A549 (cell line): ENCODE data around the gene KRTAP10-8. TPM values are rescaled to one million over a fixed set of nuclear protein-coding genes. Genes with fewer than 3 reads are reported as not detected.
"Not testable (repeated sequence)": the region's sequence is repeated elsewhere in the genome, so short reads cannot be mapped to it uniquely, and the experiment has no call there.

ENCODE experiments used
- ATAC-seq, 2 experiments: fragments of 200-7000 bp in 1 of 2; fragments of >200 bp in 1 of 2; cut with Nextera tagmentation in 1 of 2; cut with Tn5 transposase in 1 of 2; 3 replicates each; pipeline versions ENCODE4 v1.8.0 to v1.9.1; 2018 to 2020; ENCODE audit warnings: mild to moderate bottlenecking in 1 of 2, moderate library complexity in 1 of 2
- CTCF ChIA-PET: fragments of 300-600 bp; sonication (Branson Sonifier 250); formaldehyde crosslinking; extraction: SDS; loops from one replicate; lab custom pipeline; 2021; ENCODE audit warnings: antibody characterized with exemption, inconsistent platforms; lab: Yijun Ruan, JAX
- POLR2A ChIA-PET: fragments of 350-600 bp; formaldehyde crosslinking; extraction: SDS; loops from one replicate; lab custom pipeline; 2021; ENCODE audit warnings: antibody characterized with exemption, inconsistent platforms; lab: Yijun Ruan, JAX
- DNase-seq, 2 experiments: peaks; one replicate each; pipeline versions ENCODE4 v3.0.0 to v3.0.0-alpha.2; 2011 to 2016; ENCODE audit warnings: low read depth in 1 of 2, low spot score in 1 of 2
- FAIRE-seq: peaks from 2 replicates; lab custom pipeline; 2011; peaks lifted over from hg19 to GRCh38; lab: Jason Lieb, UNC
- H3K27ac ChIP-seq, 2 experiments: fragments of >200 bp; sonication (Bioruptor Twin); formaldehyde crosslinking; 3 replicates each; pipeline ENCODE4 v1.5.1; 2016 to 2017
- H3K4me1 ChIP-seq: fragments of >200 bp; sonication (Bioruptor Twin); formaldehyde crosslinking; 3 replicates; pipeline ENCODE4 v1.6.1; 2016
- H3K4me2 ChIP-seq: fragments of >200 bp; sonication (Bioruptor Twin); formaldehyde crosslinking; 3 replicates; pipeline ENCODE4 v1.6.1; 2016
- H3K4me3 ChIP-seq: fragments of >200 bp; sonication (Bioruptor Twin); formaldehyde crosslinking; 3 replicates; pipeline ENCODE4 v1.5.1; 2016
- H3K9me3 ChIP-seq: fragments of >200 bp; sonication (Bioruptor Twin); formaldehyde crosslinking; 3 replicates; pipeline ENCODE4 v1.6.1; 2016
- CBX8 ChIP-seq: fragments of 200-600 bp; sonication (generic); IDR thresholded peaks from 2 replicates; pipeline ENCODE4 v1.6.1; 2016
- CEBPB ChIP-seq, 2 experiments: fragments of >200 bp in 1 of 2; sonication (Bioruptor Twin) in 1 of 2; formaldehyde crosslinking in 1 of 2; IDR thresholded peaks; 2 replicates each; pipeline ENCODE4 v1.6.1; 2012 to 2016
- CHD2 ChIP-seq: fragments of 150-350 bp; IDR thresholded peaks from 2 replicates; pipeline ENCODE4 v1.6.1; 2014; ENCODE audit warnings: low read length; ENCODE audit not compliant: partially characterized antibody
- EHF ChIP-seq: fragments of 250-450 bp; sonication (Bioruptor Pico); IDR thresholded peaks from 2 replicates; pipeline ENCODE4 v1.5.0; 2020; ENCODE audit warnings: mild to moderate bottlenecking
- FOSB ChIP-seq: fragments of 250-450 bp; sonication (Bioruptor Pico); IDR thresholded peaks from 2 replicates; pipeline ENCODE4 v1.5.0; 2020; ENCODE audit warnings: mild to moderate bottlenecking, moderate library complexity
- FOSL2 ChIP-seq, 2 experiments: fragments of 450-650 bp in 1 of 2; fragments of >200 bp in 1 of 2; sonication (Bioruptor Twin) in 1 of 2; formaldehyde crosslinking; IDR thresholded peaks; 2 replicates each; pipeline versions ENCODE4 v1.5.0 to v1.6.1; 2016 to 2020; ENCODE audit warnings: mild to moderate bottlenecking in 1 of 2, moderate library complexity in 1 of 2
- HDAC2 ChIP-seq: fragments of 200-600 bp; sonication (generic); IDR thresholded peaks from 2 replicates; pipeline ENCODE4 v1.6.1; 2016
- POLR2AphosphoS2 ChIP-seq: conservative IDR thresholded peaks from 2 replicates; pipeline ENCODE4 v1.6.1; 2012; ENCODE audit warnings: low read length, improper control_type of control experiment, inconsistent platforms
- SMC3 ChIP-seq: fragments of >200 bp; sonication (Bioruptor Twin); formaldehyde crosslinking; IDR thresholded peaks from 3 replicates; pipeline ENCODE4 v1.6.1; 2018; ENCODE audit warnings: inconsistent platforms
- ZFP36 ChIP-seq: fragments of 450-650 bp; IDR thresholded peaks from 2 replicates; pipeline ENCODE4 v1.6.1; 2014; ENCODE audit warnings: borderline replicate concordance; ENCODE audit not compliant: partially characterized antibody
- ZSCAN20 ChIP-seq: fragments of 250-450 bp; sonication (Bioruptor Pico); IDR thresholded peaks from 2 replicates; pipeline ENCODE4 v1.8.0; 2022; ENCODE audit warnings: mild to moderate bottlenecking, moderate library complexity
- WGBS: methylation state at CpG from one replicate; pipeline ENCODE4 v1.1.6; 2017; ENCODE audit errors: missing lambda C conversion rate; 5-methylcytosine and 5-hydroxymethylcytosine counted together
- polyA plus RNA-seq, 4 experiments: library from polyadenylated mRNA; depleted of rRNA in 3 of 4; stranded (reverse); fragments of >200 nt; fragmentation: RNase III in 1 of 4; extraction: RNeasy Plus Mini Kit Qiagen cat#74134 plus additional on column Dnase treatment in 1 of 4; gene quantifications; 2 replicates in 3 of 4; 3 replicates in 1 of 4; pipeline ENCODE4 v1.2.3, GENCODE V29; 2011 to 2017
- TF ChIP-seq, protein P1 (sequence below): IDR thresholded peaks from 2 replicates; pipeline ENCODE4 v1.6.1; 2012; ENCODE audit warnings: low read depth, borderline replicate concordance
- TF ChIP-seq, protein P2 (sequence below): fragments of 150-350 bp; IDR thresholded peaks from 2 replicates; pipeline ENCODE4 v1.6.1; 2014; ENCODE audit warnings: low read depth, mild to moderate bottlenecking, low read length

The KRTAP10-8 gene
- polyA plus RNA-seq, 2 of the 4 experiments (the other 2 are of a cell fraction) = not detected

DNA sequence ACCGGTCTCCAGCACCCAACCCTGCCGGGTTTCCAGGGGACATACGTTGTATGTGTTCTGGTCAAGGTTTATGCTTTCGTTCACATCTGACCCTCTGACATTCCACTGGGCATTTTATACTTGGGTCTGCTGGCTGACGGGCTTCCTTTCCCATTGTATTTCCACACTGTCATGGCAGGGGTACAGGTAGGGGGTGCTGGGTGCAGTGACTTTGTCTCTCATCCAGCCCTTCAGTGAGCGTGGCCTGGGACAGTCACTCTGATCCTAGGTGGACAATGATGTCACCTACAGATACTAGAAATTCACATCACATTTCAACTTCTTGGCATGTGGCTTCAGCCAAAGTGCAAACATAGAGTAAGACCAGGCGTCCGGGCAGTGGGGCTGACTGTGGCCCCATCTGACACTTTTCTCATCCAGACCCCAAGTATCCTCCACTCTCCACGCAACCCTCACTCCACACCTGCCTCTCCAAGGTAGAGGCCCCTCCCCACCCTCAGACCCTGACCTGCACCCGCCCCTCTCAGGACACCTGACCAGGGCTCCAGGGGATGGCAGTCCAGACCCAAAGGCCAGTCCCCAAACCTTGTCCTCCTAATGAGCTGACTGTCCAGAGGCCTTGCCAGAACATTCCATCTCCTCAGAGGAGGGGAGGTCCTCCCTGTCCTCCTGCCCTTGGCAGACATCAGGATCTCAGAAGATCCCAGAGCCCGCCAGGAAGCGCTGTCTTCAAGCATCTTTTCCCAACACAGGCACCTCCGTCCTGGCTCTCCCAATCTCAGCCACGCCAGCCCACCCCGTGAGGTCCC is 24.5 kb downstream of the KRTAP10-8 start:
- Histone ChIP-seq H3K4me3 (no peak overlapping the region), H3K9me3 (peaks cover 9% of the 10 kb centered on the region; the same call in 2 of the 3 replicates), H3K4me1 (no peaks in the 10 kb centered on the region), H3K4me2 (no peak overlapping the region), H3K27ac (no peak overlapping the region)
- CTCF ChIA-PET = interaction anchor here (1.2 kb wide), 1 partner anchor 15 kb away, joined by 3 read pairs; no protein-coding TSS in a partner anchor
- POLR2A ChIA-PET = no interaction called here
- TF ChIP-seq, protein P1, sequence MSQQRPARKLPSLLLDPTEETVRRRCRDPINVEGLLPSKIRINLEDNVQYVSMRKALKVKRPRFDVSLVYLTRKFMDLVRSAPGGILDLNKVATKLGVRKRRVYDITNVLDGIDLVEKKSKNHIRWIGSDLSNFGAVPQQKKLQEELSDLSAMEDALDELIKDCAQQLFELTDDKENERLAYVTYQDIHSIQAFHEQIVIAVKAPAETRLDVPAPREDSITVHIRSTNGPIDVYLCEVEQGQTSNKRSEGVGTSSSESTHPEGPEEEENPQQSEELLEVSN = no peak
- TF ChIP-seq CEBPB (IDR thresholded peaks at IDR 0.05) = no peak
- no peak for TF ChIP-seq ZFP36
- TF ChIP-seq CBX8 = no peak
- DNase-seq (no peak), FAIRE-seq (no peak), ATAC-seq (no peak)
- WGBS = 47% methylated on average over 9 of the region's 15 CpGs

DNA sequence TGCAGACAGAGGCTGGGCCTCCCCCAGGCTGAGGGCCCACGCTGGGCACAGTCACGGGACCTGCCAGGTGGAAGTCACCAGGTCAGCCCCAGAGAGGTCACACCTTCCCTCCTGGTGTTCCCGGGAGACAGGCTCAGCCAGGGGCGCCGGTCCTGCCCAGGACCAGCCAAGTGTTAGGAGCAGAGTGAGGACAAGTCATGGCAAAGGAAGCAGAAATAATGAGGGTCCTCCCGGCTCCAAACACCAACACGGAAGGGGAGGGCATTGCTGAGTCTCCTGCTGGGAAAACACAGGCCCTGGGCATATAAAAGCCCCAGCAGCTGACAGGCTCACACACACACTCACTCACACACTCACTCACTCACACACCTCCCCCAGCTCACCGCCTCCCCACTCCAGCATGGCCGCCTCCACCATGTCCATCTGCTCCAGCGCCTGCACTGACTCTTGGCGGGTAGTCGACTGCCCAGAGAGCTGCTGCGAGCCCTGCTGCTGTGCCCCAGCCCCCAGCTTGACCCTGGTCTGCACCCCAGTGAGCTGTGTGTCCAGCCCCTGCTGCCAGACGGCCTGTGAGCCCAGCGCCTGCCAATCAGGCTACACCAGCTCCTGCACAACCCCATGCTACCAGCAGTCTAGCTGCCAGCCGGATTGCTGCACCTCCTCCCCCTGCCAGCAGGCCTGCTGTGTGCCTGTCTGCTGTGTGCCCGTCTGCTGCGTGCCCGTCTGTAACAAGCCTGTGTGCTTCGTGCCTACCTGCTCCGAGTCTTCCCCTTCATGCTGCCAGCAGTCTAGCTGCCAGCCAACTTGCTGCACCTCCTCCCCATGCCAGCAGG is 25.4 kb downstream of the KRTAP10-8 start, which contains the start of gene KRTAP10-10:
TSS of gene KRTAP10-10 (plus strand) at position 339 of the 833 bp plus-strand sequence. CDS start at position 401, 62 bp downstream.
- CTCF ChIA-PET = interaction anchor here (1.2 kb wide), 1 partner anchor 16 kb away, joined by 3 read pairs; no protein-coding TSS in a partner anchor
- Histone ChIP-seq H3K4me2 (no peak within 1 kb of the TSS), H3K4me3 (no peak within 1 kb of the TSS), H3K9me3 (peaks cover 3% of the 10 kb centered on the region; the same call in 2 of the 3 replicates), H3K27ac (no peak within 1 kb of the TSS), H3K4me1 (no peaks in the 10 kb centered on the region)
- DNase-seq (no peak), ATAC-seq (no peak; a peak in 1 of 6 replicates), FAIRE-seq (no peak)
- 52% methylated on average over 11 of the region's 21 CpGs for WGBS
- TF ChIP-seq EHF (CRISPR knock-in tag) (no peak), POLR2AphosphoS2 (no peak), ZSCAN20 (CRISPR knock-in tag) (no peak), HDAC2 (no peak), CHD2 (no peak), FOSB (CRISPR knock-in tag) (no peak), SMC3 (no peak), FOSL2 (IDR thresholded peaks at IDR 0.05) (no peak), FOSL2 (CRISPR knock-in tag; IDR thresholded peaks at IDR 0.05) (no peak), CEBPB (IDR thresholded peaks at IDR 0.05) (no peak)
- TF ChIP-seq, protein P2, sequence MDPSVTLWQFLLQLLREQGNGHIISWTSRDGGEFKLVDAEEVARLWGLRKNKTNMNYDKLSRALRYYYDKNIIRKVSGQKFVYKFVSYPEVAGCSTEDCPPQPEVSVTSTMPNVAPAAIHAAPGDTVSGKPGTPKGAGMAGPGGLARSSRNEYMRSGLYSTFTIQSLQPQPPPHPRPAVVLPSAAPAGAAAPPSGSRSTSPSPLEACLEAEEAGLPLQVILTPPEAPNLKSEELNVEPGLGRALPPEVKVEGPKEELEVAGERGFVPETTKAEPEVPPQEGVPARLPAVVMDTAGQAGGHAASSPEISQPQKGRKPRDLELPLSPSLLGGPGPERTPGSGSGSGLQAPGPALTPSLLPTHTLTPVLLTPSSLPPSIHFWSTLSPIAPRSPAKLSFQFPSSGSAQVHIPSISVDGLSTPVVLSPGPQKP = no peak
- POLR2A ChIA-PET = no interaction called here

- DNase-seq, H3K4me3 ChIP-seq, H3K4me2 ChIP-seq, FAIRE-seq, H3K9me3 ChIP-seq, H3K27ac ChIP-seq, CTCF ChIA-PET, POLR2A ChIA-PET, H3K4me1 ChIP-seq: not testable (repeated sequence)
- 0 out of 6 replicates have a peak, but pooled peaks of 1 of the 2 experiments have one; percentile 13 for ATAC-seq
- WGBS = 73% methylated on average over 3 of the region's 12 CpGs
These were observed 26.0 kb downstream of the KRTAP10-8 start for GRCh38 chr21:44637851-44638348.

GRCh38 chr21:44638506-44639330 is 26.8 kb downstream of the KRTAP10-8 start:
- H3K4me3 ChIP-seq, H3K4me1 ChIP-seq, H3K27ac ChIP-seq, ATAC-seq, H3K9me3 ChIP-seq, DNase-seq, POLR2A ChIA-PET, H3K4me2 ChIP-seq, FAIRE-seq: not testable (repeated sequence)
- CTCF ChIA-PET = interaction anchor here (0.6 kb wide), 1 partner anchor 24 kb away, joined by 5 read pairs; no protein-coding TSS in a partner anchor
- WGBS = 28% methylated on average over 2 of the region's 21 CpGs
